CD4-positive, alpha-beta T cell treated with Interleukin-21 for 1 hour (primary cell): ENCODE measurements around the gene TMTC1.

Source experiments
- DNase-seq: peaks from one replicate; pipeline ENCODE4 v3.0.0-alpha.2; 2020

The TMTC1 gene

GRCh38 chr12:29738365-29738764, 45.4 kb downstream of the TMTC1 start:
- DNase-seq: no peak

- DNase-seq: no peak
Measured at GRCh38 chr12:29737644-29738043, 46.1 kb downstream of the TMTC1 start.

GRCh38 chr12:29735604-29736003, 48.1 kb downstream of the TMTC1 start:
- DNase-seq: no peak

- no peak for DNase-seq
Measured at GRCh38 chr12:29734734-29735133, 49.0 kb downstream of the TMTC1 start.

GRCh38 chr12:29734305-29734704, 49.4 kb downstream of the TMTC1 start:
- DNase-seq: no peak

GRCh38 chr12:29733501-29733900, 50.2 kb downstream of the TMTC1 start:
- no peak for DNase-seq

- DNase-seq: no peak
Measured at GRCh38 chr12:29733060-29733459, 50.7 kb downstream of the TMTC1 start.

GRCh38 chr12:29732593-29732992, 51.1 kb downstream of the TMTC1 start:
- DNase-seq: no peak

GRCh38 chr12:29732191-29732590, 51.6 kb downstream of the TMTC1 start:
- no peak for DNase-seq

GRCh38 chr12:29731591-29731990, 52.2 kb downstream of the TMTC1 start:
- no peak for DNase-seq

- DNase-seq: no peak
Measured at GRCh38 chr12:29730481-29730880, 53.3 kb downstream of the TMTC1 start.

GRCh38 chr12:29728030-29728429, 55.7 kb downstream of the TMTC1 start:
- no peak for DNase-seq

- DNase-seq: no peak
Measured at GRCh38 chr12:29726741-29727348, 56.9 kb downstream of the TMTC1 start.

GRCh38 chr12:29726321-29726692, 57.4 kb downstream of the TMTC1 start:
- DNase-seq: no peak

- no peak for DNase-seq
Measured at GRCh38 chr12:29725587-29726320, 58.0 kb downstream of the TMTC1 start.

- no peak for DNase-seq
Measured at GRCh38 chr12:29722164-29722563, 61.6 kb downstream of the TMTC1 start.

- no peak for DNase-seq
Measured at GRCh38 chr12:29719381-29719780, 64.4 kb downstream of the TMTC1 start.

GRCh38 chr12:29717540-29718100, 66.1 kb downstream of the TMTC1 start:
- no peak for DNase-seq

- no peak for DNase-seq
Measured at GRCh38 chr12:29714966-29715365, 68.8 kb downstream of the TMTC1 start.

- no peak for DNase-seq
Measured at GRCh38 chr12:29713729-29714128, 70.0 kb downstream of the TMTC1 start.

GRCh38 chr12:29711381-29711780, 72.4 kb downstream of the TMTC1 start:
- DNase-seq: no peak

GRCh38 chr12:29710104-29710503, 73.6 kb downstream of the TMTC1 start:
- no peak for DNase-seq

GRCh38 chr12:29709496-29710040, 74.2 kb downstream of the TMTC1 start:
- DNase-seq: no peak

- DNase-seq: no peak
Measured at GRCh38 chr12:29709054-29709453, 74.7 kb downstream of the TMTC1 start.
